ENCODE data around the gene IL1A. TPM values are rescaled to one million over a fixed set of nuclear protein-coding genes. Genes with fewer than 3 reads are reported as not detected.

IL1A gene
- total and polyA plus RNA-seq, 7 donors: 0.08 to 0.12 TPM; not detected in 5

DNA sequence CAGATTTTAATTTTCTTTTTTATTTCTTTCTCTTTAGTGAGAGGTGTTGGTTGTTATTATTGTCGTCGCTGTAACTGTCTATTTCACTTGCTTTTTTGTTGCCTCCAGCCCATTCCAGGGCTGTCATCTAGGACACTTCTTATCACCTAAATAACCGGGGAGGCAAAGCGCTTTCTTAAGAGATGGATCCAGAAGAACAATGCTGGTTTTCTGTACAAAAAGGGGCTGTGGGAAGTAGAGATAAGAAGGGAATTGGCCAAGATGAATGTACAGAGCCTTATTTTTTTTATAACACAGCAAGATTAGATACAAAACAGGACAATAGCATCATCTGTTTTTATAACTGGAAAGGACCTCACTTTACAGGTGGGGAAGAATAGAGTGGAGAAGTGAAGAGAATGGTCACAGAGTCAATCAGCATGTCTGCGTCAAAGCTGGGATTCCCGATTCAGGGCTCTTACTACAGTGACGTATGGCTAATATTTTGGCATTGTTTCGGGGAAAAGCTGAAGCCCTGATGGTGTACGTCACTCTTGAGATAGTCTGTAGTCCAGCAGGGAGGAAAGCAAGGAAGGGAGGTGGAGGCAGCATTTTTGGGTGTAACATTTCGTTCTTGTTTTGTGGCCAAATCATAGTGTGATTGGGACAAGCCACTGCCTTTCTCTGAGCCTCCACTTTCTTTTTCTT is 29.1 kb upstream of the IL1A start:
- no peaks in the 10 kb centered on the region for H3K9me3 ChIP-seq
- no peak for TF ChIP-seq CTCF (IDR thresholded peaks at IDR 0.05)
- WGBS, 3 donors: 83 to 88% (median 87%) methylated on average over 10 of the region's 10 CpGs
- H3K27me3 ChIP-seq (ENCODE audit: insufficient read depth in 3 of 3, low read length in 2 of 3): no peaks in the 10 kb centered on the region
- no peaks in the 10 kb centered on the region for H3K36me3 ChIP-seq (ENCODE audit: insufficient read depth in 1 of 2, low read depth in 1 of 2)
- H3K27ac ChIP-seq: no peak overlapping the region
- H3K4me1 ChIP-seq: peaks cover 5% of the 10 kb centered on the region
- ATAC-seq (no peak), DNase-seq (no peak)
- H3K4me3 ChIP-seq: no peak overlapping the region
- intact Hi-C loops (cut with DNase I): no loop called here

DNA sequence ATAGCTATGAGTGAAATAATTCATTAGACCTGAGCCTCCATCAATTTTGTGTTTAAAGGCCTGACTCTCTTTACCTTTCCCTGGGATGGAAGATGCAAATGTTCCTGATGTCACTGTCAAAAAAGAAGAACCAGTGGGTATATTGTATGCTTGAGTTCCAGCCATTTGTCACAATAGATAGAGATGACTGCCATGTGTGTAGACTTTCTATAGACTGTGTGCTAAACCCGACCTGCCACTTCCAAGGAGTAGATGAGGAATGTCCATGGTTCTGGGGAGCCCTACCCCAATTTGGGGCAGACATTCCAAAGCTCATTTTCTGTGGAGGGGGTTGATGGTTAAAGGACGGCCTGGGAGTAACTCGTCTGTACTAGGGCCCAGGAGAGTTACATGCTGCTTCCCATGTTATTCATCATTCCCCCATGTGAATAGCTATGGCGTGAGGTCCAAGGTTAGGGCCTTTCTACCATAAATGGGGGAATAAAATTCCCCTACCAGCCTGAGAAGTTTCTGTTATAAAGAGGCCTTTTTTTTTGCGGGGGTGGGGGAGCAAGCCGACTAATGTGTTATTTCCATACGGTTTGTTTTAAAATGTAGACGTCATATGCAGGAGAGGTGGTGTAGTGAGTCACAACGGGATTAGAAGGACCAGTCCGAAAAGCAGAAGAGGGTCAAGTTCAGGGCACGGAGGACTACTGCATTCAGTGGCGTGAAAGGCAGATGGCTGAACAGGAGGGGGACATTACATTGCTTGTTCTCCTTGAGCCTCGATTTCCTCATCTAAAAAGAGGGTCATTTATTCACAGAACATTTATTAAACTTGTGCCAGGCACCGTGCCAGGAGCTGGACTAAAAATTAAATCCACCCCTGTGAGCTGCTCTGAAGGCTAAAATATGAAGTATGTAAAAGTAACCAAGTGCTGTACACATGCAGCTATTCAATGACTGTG is 28.3 kb upstream of the IL1A start:
- H3K27me3 ChIP-seq (ENCODE audit: insufficient read depth in 3 of 3, low read length in 2 of 3): no peaks in the 10 kb centered on the region
- peak overlapping the region; percentile 16 for H3K27ac ChIP-seq
- H3K4me1 ChIP-seq: peaks cover 5% of the 10 kb centered on the region
- H3K4me3 ChIP-seq: no peak overlapping the region
- no peaks in the 10 kb centered on the region for H3K36me3 ChIP-seq (ENCODE audit: insufficient read depth in 1 of 2, low read depth in 1 of 2)
- TF ChIP-seq CTCF (IDR thresholded peaks at IDR 0.05): no peak
- intact Hi-C loops (cut with DNase I): no loop called here
- H3K9me3 ChIP-seq: peaks cover under 1% of the 10 kb centered on the region
- DNase-seq (no peak), ATAC-seq (no peak)
- 45 to 49% (median 47%) methylated on average over 14 of the region's 14 CpGs for WGBS, 3 donors

GRCh38 chr2:112811841-112812306 is 27.6 kb upstream of the IL1A start:
- no peak overlapping the region for H3K27ac ChIP-seq
- TF ChIP-seq CTCF (IDR thresholded peaks at IDR 0.05): no peak
- WGBS, 3 donors: 45 to 49% (median 45%) methylated on average over 7 of the region's 7 CpGs
- H3K4me3 ChIP-seq: no peak overlapping the region
- peaks cover 5% of the 10 kb centered on the region for H3K4me1 ChIP-seq
- peaks cover 8% of the 10 kb centered on the region for H3K9me3 ChIP-seq
- ATAC-seq (peak; percentile 23 to 64 (median 58)), DNase-seq (no peak)
- no peaks in the 10 kb centered on the region for H3K36me3 ChIP-seq (ENCODE audit: insufficient read depth in 1 of 2, low read depth in 1 of 2)
- intact Hi-C loops (cut with DNase I): no loop called here
- no peaks in the 10 kb centered on the region for H3K27me3 ChIP-seq (ENCODE audit: insufficient read depth in 3 of 3, low read length in 2 of 3)

GRCh38 chr2:112811276-112811831 is 27.1 kb upstream of the IL1A start:
- peaks cover 5% of the 10 kb centered on the region for H3K4me1 ChIP-seq
- ATAC-seq (peak in 1 of 4 donors; percentile 13), DNase-seq (no peak)
- no peak overlapping the region for H3K4me3 ChIP-seq
- TF ChIP-seq CTCF (IDR thresholded peaks at IDR 0.05): no peak
- H3K27me3 ChIP-seq (ENCODE audit: insufficient read depth in 3 of 3, low read length in 2 of 3): no peaks in the 10 kb centered on the region
- intact Hi-C loops (cut with DNase I): no loop called here
- WGBS, 3 donors: 65 to 70% (median 68%) methylated on average over 3 of the region's 3 CpGs
- H3K36me3 ChIP-seq (ENCODE audit: insufficient read depth in 1 of 2, low read depth in 1 of 2): no peaks in the 10 kb centered on the region
- H3K27ac ChIP-seq: no peak overlapping the region
- H3K9me3 ChIP-seq: peaks cover 8% of the 10 kb centered on the region

Measured in psoas muscle (tissue), 8 donors.